ENCODE results near the gene ZBTB40.

Gene ZBTB40

GRCh38 chr1:22537441-22538139, 85.9 kb downstream of the ZBTB40 start:
- no peak for DNase-seq

GRCh38 chr1:22539510-22540118, 88.0 kb downstream of the ZBTB40 start:
- DNase-seq, result no peak

- DNase-seq, result no peak
Measured at GRCh38 chr1:22540337-22540736, 88.7 kb downstream of the ZBTB40 start.

- DNase-seq, result no peak
Measured at GRCh38 chr1:22542886-22543285, 91.2 kb downstream of the ZBTB40 start.

GRCh38 chr1:22543679-22544078, 92.0 kb downstream of the ZBTB40 start:
- DNase-seq, result no peak

- DNase-seq, result no peak
Measured at GRCh38 chr1:22544606-22545005, 93.0 kb downstream of the ZBTB40 start.

GRCh38 chr1:22545141-22545540, 93.5 kb downstream of the ZBTB40 start:
- DNase-seq, result no peak

- no peak for DNase-seq
Measured at GRCh38 chr1:22547186-22547817, 95.7 kb downstream of the ZBTB40 start.

GRCh38 chr1:22547818-22548462, 96.3 kb downstream of the ZBTB40 start:
- DNase-seq, result no peak

- DNase-seq, result no peak
Measured at GRCh38 chr1:22550021-22550420, 98.4 kb downstream of the ZBTB40 start.

DNA sequence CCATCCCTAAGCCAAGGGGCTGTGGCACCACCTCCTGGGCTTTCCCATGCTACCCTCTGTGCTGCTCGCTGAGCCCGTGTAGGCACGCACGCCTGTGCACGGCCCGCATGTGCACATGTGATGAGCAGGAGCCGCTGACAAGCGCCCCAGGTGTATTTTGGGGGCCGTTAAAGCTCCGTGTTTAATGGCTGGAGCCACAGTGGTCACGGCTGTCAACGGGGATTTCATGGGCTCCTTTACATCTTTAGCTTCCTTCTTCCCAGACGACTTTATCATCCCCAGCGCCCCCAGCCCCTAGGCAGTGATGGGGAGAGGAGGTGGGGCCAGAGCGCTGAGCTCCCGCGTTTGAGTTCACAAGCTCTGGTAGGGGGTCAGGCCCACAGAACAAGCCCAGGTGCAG, 99.9 kb downstream of the ZBTB40 start:
- no peak for DNase-seq

GRCh38 chr1:22552021-22552420, 100.4 kb downstream of the ZBTB40 start:
- DNase-seq, result no peak

GRCh38 chr1:22553104-22553880, 101.6 kb downstream of the ZBTB40 start:
- no peak for DNase-seq

- no peak for DNase-seq
Measured at GRCh38 chr1:22553991-22554522, 102.4 kb downstream of the ZBTB40 start.

- DNase-seq, result no peak
Measured at GRCh38 chr1:22555371-22555656, 103.7 kb downstream of the ZBTB40 start.

DNA sequence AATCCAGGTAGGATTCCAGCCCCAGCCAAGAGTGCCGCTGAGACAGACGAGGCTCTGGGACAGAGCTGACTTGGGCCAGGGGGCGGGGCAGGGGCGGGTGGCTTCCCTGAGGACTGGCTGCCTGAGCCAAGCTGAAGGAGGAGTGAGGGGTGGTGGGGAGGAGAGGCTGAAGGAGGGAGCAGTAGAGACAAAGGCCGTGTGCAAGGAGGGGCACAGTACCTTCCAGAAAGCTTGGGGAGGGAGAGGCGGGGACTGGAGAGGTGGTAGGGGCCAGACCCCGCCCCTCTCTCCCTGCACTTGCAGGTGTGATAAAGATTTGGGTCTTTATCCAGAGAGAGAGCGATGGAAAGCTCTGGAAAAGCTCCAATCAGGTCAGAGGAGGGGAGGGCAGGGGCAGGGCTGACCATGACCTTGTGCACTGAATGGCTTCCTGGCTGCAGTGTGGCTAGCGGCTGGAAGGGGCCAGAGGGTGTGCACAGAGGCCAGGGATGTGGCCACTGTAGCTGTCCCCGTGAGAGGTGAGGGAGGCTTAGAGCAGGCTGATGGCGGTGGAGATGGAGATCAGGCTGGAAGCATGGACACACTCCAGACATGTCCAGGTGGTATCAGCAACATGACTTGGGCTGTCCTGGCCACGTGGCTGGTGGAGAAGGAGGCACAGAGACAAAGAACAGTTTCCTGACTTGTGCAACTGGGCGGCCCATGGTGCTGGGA, 104.9 kb downstream of the ZBTB40 start:
- DNase-seq, result no peak

- no peak for DNase-seq
Measured at GRCh38 chr1:22557341-22557950, 105.8 kb downstream of the ZBTB40 start.

DNA sequence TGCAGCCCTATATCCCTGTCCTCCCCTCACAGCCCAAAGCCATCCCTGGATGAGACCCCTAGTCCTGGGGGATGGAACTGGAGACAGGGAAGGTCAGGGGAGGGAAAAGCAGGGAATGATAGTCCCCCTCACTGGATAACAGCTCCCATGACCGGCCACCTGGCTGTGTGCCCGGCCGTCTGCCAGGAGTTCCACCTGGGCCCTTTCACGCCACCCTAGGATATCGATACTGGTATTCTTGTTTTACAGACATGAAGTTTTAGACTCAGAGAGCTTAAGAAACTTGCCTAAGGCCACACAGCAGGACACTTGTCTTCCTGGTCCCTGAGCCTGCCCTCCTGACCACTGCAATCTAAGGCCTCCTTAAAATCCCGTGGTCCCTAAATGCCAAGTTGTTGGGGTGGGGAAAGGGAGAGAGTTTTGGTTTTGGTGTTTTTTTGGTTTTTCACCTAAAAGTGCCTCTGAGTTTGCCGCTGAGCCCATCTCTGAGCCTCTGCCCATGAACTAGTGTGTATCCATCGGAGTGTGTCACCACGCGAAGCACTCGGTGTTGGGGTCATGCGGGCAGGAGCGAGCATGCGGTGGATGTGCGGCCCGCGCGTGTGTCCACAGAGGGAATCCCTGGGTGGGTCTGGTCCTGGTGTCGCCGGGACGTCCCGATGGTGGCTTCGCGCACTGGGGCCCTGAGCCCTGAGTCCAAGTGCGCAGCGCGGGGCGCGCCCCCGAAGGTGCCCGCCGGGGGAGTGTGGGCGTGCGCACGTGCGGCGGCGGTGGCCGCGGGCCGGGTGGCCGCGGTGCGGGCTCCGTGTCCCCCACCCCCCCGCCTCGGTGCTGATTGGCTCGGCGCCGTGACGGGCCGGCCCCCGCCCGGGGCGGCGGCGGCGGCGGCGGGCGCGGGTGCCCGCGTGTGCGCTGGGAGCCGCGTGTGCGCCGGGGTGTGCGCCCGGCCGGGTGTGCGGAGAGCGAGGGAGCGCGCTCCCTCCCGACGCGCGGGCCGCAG, 111.2 kb downstream of the ZBTB40 start, which contains the start of gene EPHA8:
EPHA8 (plus strand) TSS at position 906 of the 1,000 bp plus-strand sequence. CDS start 147 bp downstream, outside the sequence.
- DNase-seq, result no peak

DNA sequence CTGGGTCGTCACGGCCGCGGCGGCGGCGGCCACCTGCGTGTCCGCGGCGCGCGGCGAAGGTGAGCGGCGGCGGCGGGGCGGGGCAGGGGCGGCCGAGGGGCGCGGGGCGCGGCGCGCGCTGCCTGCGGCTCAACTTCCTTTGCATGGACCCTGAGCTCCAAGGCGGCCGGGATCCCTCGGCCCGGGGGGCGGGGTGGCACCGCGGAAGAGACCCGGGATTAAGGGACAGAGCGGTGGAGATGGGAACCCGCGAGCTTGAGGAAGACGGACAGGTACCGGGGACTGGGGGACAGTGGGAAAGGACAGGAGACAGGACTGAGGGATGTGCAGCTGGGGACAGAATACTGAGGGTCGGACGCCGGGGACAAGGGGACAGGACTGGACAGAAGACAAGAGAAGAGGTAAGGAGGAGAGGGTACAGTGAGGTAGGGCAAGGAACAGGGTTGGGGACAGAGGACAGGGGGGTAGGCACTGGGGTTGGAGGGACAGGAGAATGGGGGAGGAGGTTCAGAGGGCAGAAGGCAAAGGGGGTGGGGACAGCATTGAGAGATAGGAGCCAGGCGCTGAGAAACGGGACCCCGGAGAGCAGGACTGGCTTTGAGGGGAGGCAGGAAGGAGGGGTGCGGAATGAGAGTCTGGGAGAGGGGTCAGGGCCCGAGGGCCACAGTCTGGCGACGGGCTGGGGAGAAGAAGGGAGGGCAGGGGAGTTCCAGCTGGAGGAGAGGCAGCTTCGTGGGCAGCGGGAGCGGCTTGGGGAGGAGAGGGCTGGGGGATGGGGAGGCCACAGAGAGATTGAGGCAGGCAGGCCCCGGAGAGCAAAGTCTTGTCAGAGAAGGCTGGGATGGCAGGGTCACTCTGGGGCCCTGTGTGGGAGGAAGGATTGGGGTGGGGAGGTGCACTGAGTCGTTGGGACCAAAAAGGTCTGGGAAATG, 112.3 kb downstream of the ZBTB40 start:
- DNase-seq, result no peak
